GM12891 (cell line): ENCODE measurements around the gene CMBL.

Source experiments
- POLR2A ChIP-seq: IDR thresholded peaks from 2 replicates; pipeline ENCODE4 v1.6.1; 2011; ENCODE audit warnings: low read depth, low read length, control low read depth
- POLR2AphosphoS5 ChIP-seq: IDR thresholded peaks from 2 replicates; pipeline ENCODE4 v1.6.1; 2011; ENCODE audit warnings: low read depth, low read length, control low read depth
- SPI1 ChIP-seq: IDR thresholded peaks from 2 replicates; pipeline ENCODE4 v1.6.1; 2011; ENCODE audit warnings: low read depth, low read length, control low read depth
- TAF1 ChIP-seq: IDR thresholded peaks from 2 replicates; pipeline ENCODE4 v1.6.1; 2011; ENCODE audit warnings: low read depth, low read length, control low read depth

GRCh38 chr5:10290438-10290837, 17.3 kb downstream of the CMBL start:
- TF ChIP-seq POLR2A, result no peak
- TF ChIP-seq TAF1, result no peak
- no peak for TF ChIP-seq SPI1
- TF ChIP-seq POLR2AphosphoS5, result no peak
